A549 (cell line): ENCODE data around the gene TTLL11.

Experiments
- EHMT2 ChIP-seq: fragments of 200-600 bp; sonication (generic); IDR thresholded peaks from 2 replicates; pipeline ENCODE4 v1.6.1; 2016; ENCODE audit warnings: antibody characterized with exemption, low read depth, mild to moderate bottlenecking, moderate library complexity
- EP300 ChIP-seq, 2 experiments: fragments of >200 bp; sonication (Bioruptor Twin); formaldehyde crosslinking; IDR thresholded peaks; 2 replicates in 1 of 2; 3 replicates in 1 of 2; pipeline ENCODE4 v1.6.1; 2016 to 2017
- KDM1A ChIP-seq: fragments of 200-600 bp; sonication (generic); IDR thresholded peaks from 2 replicates; pipeline ENCODE4 v1.6.1; 2016; ENCODE audit warnings: low read depth, mild to moderate bottlenecking
- POLR2A ChIP-seq: IDR thresholded peaks from 2 replicates; pipeline ENCODE4 v1.6.1; 2012; ENCODE audit warnings: mild to moderate bottlenecking, low read length
- SMC3 ChIP-seq: fragments of >200 bp; sonication (Bioruptor Twin); formaldehyde crosslinking; IDR thresholded peaks from 3 replicates; pipeline ENCODE4 v1.6.1; 2018; ENCODE audit warnings: inconsistent platforms
- SREBF2 ChIP-seq: fragments of 450-650 bp; IDR thresholded peaks from 2 replicates; pipeline ENCODE4 v1.6.1; 2014; ENCODE audit warnings: mild to moderate bottlenecking, moderate library complexity
- TP53 ChIP-seq: fragments of 250-450 bp; sonication (Bioruptor Pico); IDR thresholded peaks from 2 replicates; pipeline ENCODE4 v1.5.0; 2021; ENCODE audit warnings: mild to moderate bottlenecking, moderate library complexity
- ZC3H11A ChIP-seq: fragments of 450-650 bp; IDR thresholded peaks from 2 replicates; pipeline ENCODE4 v1.6.1; 2014; ENCODE audit warnings: antibody characterized with exemption, mild to moderate bottlenecking
- TF ChIP-seq, protein P1 (sequence below): fragments of >200 bp; sonication (Bioruptor Twin); formaldehyde crosslinking; IDR thresholded peaks from 3 replicates; pipeline ENCODE4 v1.5.1; 2016
- TF ChIP-seq, protein P2 (sequence below): IDR thresholded peaks from 2 replicates; pipeline ENCODE4 v1.6.1; 2012

DNA sequence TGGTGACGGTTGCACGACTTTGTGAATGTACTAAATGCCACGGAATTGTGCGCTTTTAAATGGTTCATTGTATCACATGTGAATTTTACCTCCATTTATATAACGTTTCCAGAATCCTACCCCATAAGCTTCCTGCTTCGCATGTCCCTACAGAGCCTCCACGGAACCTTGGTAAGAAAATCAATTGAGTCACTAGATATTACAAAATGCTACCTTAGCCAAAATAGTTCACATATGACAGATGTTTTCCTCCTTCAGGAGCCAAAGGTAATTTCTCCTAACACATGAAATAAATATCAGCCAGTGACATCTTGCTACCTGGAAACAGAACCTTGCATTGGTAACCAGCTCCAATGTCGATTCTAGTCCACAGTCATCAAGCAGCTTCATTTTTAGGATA is 125.1 kb downstream of the TTLL11 start:
- TF ChIP-seq EHMT2: no peak
- TF ChIP-seq, protein P1, sequence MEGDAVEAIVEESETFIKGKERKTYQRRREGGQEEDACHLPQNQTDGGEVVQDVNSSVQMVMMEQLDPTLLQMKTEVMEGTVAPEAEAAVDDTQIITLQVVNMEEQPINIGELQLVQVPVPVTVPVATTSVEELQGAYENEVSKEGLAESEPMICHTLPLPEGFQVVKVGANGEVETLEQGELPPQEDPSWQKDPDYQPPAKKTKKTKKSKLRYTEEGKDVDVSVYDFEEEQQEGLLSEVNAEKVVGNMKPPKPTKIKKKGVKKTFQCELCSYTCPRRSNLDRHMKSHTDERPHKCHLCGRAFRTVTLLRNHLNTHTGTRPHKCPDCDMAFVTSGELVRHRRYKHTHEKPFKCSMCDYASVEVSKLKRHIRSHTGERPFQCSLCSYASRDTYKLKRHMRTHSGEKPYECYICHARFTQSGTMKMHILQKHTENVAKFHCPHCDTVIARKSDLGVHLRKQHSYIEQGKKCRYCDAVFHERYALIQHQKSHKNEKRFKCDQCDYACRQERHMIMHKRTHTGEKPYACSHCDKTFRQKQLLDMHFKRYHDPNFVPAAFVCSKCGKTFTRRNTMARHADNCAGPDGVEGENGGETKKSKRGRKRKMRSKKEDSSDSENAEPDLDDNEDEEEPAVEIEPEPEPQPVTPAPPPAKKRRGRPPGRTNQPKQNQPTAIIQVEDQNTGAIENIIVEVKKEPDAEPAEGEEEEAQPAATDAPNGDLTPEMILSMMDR: no peak
- TF ChIP-seq EP300 (IDR thresholded peaks at IDR 0.05): no peak
- TF ChIP-seq SMC3: no peak
- no peak for TF ChIP-seq TP53 (CRISPR knock-in tag)
- TF ChIP-seq, protein P2, sequence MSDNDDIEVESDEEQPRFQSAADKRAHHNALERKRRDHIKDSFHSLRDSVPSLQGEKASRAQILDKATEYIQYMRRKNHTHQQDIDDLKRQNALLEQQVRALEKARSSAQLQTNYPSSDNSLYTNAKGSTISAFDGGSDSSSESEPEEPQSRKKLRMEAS: no peak
- no peak for TF ChIP-seq POLR2A
- no peak for TF ChIP-seq ZC3H11A
- no peak for TF ChIP-seq KDM1A
- no peak for TF ChIP-seq SREBF2
